Erythroblast (primary cell): ENCODE data around the gene TMEM214.

Experiments used
- DNase-seq, 2 experiments: peaks; one replicate each; lab custom pipeline; 2025; lab: John Stamatoyannopoulos, UW
- GATA1 ChIP-seq: IDR thresholded peaks from 2 replicates; pipeline ENCODE4 v1.6.1; 2011; ENCODE audit warnings: low read depth, mild to moderate bottlenecking, control low read depth, low read length, moderate library complexity
- POLR2A ChIP-seq: IDR thresholded peaks from 2 replicates; pipeline ENCODE4 v1.6.1; 2011; ENCODE audit warnings: mild to moderate bottlenecking, low read length

Gene TMEM214

DNA sequence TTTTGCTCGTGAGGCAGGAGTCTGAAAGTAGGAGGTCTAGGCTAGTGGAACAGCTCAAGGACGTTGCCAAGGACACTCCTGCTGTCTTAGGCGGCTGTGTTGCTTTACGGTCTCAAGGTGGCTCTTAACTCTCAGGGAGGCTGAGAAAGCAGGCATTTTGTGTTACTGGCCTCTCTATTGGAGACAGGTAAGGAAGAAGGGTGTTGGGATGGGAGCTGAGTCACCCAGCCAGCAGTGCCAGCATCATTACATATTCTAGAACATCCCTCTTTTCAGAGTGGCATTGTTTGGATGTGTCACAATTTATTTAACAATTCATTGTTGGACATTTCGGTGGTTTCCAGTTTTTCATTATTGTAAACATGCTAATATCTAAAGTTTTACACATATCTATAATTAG is 30.8 kb upstream of the TMEM214 start:
- no peak for DNase-seq
- TF ChIP-seq GATA1 (no peak), POLR2A (no peak)

DNA sequence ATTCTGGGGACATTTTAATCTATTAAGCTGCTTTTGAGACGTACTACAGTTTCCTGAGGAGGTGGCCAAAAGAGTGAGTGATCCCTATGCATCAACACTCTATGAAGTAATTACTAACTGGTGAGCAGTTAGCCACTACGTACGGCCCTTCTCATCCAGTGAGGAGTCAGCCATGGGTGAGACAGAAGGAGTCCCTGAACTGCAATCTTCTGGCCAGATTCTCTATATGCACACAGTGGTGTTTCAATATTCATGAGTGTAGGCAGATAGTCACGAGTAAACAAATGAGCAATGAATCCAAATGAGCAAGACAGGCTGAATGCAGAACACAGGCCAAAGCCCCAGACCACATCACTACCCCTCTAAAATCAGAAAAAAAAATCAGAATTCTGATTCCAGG is 29.8 kb upstream of the TMEM214 start:
- no peak for TF ChIP-seq POLR2A
- no peak for TF ChIP-seq GATA1
- DNase-seq: no peak

DNA sequence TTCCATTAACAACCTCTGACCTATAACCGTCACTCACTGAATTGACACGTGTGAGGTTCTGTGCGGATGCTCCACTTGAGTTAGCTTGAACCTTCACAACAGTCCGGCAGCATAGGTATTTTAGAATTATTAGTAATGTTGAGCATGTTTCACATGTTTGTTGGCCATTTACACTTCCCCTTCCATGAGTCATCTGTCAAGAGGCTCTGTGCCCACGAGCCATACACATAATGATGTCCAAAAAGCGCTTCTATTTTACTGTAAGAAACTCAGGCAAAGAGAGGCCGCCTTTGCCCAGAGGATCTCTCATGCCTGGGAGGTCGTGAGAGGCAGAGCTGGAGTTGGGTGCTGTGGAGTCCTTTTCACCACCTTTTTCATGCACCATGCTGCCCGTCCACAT is 28.9 kb upstream of the TMEM214 start:
- no peak for DNase-seq

DNA sequence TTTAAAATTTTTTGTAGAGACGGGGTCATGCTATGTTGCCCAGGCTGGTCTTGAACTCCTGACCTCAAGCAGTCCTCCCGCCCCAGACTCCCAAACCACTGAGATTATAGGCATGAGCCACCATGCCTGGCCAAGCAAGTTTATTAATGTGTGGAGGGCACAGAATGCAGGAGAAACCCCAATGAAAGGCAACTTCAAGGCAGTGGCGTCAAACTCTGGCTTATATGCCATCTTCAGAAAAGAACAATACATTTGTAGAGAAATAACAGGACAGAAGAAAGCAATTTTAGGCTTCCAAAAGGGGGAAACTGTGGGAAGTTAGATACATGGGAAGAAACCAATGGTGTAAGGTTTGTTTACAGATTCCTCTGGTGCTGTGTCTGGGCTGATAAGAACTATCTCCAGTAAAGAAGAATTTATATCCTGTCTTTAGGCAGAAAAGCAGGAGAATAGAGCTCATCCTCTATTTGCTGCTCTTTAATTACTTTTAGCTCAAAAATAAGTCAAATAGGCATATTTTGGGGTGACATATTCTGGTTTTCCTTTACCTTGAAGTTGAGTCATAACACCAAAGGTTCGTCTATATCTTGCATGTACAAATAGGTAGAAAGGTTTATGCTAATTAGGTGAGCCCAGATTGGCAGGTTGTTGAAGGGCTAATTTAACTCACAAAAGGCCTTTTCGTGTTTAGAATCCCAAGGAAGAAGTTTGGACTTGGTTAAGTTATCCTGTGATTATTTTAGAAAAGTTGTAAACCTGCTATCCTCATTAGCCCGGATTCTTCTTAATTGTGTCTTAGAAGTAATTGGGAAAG is 26.0 kb upstream of the TMEM214 start:
- TF ChIP-seq POLR2A: no peak
- TF ChIP-seq GATA1: no peak
- DNase-seq: peak; percentile 48 to 54

More for the DNA sequence above, 28.9 kb upstream of the TMEM214 start:
- TF ChIP-seq POLR2A (no peak), GATA1 (no peak)

GRCh38 chr2:27007416-27008374 is 25.1 kb upstream of the TMEM214 start:
- peak; percentile 66 to 79 for DNase-seq

DNA sequence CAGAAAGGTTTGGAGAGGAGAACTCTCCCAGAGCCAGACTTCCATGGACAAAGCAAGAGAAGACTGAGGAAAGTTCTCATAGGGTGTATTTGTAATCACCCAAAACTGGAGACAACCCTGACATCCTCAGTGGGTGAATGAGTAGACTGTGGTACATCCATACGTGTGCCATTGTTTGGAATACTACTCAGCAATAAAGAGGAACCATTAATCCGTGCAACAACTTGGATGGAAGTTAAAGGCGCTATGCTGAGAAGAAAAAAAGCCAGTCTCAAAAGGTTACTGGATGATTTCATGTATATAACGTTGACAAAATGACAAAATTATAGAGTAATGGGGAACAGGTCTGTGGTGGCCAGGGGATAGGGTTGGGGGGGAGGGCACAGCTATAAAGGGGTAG is 24.1 kb upstream of the TMEM214 start:
- no peak for DNase-seq
- no peak for TF ChIP-seq POLR2A
- TF ChIP-seq GATA1: no peak

More at GRCh38 chr2:27007416-27008374, 25.1 kb upstream of the TMEM214 start:
- no peak for TF ChIP-seq POLR2A
- TF ChIP-seq GATA1: no peak

GRCh38 chr2:27009083-27009482 is 23.7 kb upstream of the TMEM214 start:
- TF ChIP-seq POLR2A (no peak), GATA1 (no peak)
- DNase-seq: no peak

DNA sequence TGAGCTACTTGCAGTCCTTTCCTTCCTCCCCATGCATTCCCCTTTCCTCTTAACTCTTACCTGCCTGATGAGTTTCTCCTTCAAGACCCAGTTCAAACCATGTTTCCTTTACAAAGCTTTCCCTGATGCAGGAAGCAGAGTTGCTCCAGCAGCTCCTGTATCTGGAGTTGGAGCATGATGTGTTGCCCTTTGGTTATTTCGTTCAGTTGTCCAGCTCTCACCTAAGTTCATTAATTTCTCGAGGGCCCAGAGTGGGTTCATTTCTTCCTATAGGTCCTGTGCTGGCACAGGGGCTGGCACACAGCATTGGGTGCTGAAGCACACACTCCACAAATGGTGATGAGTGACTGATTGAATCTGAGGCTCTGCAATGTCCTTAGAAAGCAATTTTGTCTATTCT is 23.0 kb upstream of the TMEM214 start:
- DNase-seq: peak in 1 of 2 experiments; percentile 37
- TF ChIP-seq GATA1 (no peak), POLR2A (no peak)

GRCh38 chr2:27010139-27010538 is 22.6 kb upstream of the TMEM214 start:
- TF ChIP-seq GATA1: no peak
- TF ChIP-seq POLR2A: no peak
- DNase-seq: peak; percentile 38 to 60

DNA sequence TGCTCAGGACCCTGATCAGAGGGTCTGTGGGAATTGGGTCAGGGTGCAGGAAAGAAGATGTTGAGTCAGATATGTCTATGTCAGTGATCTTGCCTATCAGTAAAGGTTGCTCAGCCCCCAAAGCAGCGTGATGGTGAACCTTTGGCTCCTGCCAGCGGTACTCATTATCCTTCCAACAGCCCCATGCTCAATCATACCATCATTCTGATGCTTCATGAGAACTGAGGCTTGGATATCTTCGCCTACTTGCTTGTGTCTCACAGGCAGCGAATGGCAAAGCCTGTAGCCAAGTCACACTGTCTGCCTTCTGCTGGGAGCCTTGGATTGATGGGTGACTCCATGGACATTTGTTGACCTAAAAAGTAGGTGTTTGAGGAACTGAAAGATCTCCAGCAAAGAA is 19.0 kb upstream of the TMEM214 start:
- no peak for DNase-seq
- TF ChIP-seq GATA1: no peak
- TF ChIP-seq POLR2A: no peak

DNA sequence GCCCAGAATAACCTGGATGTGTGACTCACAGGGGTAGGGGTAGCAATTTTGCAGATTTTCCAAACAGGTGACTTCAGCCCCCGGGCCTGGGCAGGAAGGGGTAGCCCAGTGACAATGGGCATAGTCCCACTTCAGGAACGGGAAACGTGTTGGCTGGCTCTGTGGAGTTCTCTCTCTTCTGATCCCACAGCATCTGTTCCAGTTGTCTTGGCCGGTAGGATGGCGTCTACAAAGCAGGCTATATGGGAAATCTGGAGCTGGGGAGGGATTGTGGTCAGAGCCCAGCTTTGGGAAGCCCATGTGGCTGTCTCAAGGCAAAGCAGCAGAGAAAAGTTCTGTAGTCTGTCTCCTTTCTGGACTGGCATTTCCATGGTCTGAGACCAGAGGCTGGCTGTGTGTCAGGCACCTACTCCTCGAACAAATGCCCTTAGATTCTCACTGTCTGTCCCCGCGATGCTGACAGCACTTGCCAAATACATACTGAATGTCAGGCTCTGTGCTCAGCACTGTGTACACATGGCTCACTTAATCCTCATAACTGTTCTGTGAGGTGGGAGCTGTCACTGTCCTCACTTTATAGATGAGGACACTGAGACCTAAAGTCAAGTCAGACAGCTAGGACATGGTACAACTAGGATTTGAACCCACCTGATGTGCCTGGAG is 17.9 kb upstream of the TMEM214 start:
- no peak for DNase-seq
- TF ChIP-seq POLR2A: no peak
- TF ChIP-seq GATA1: no peak

- DNase-seq: peak; percentile 74 to 81
- no peak for TF ChIP-seq POLR2A
- no peak for TF ChIP-seq GATA1
These were observed 15.9 kb upstream of the TMEM214 start for GRCh38 chr2:27016801-27017325.

GRCh38 chr2:27018142-27018541 is 14.6 kb upstream of the TMEM214 start:
- no peak for TF ChIP-seq GATA1
- no peak for TF ChIP-seq POLR2A
- no peak for DNase-seq
